Fibroblast of lung (primary cell): ENCODE measurements around the gene HES3. TPM values are rescaled to one million over a fixed set of nuclear protein-coding genes. Genes with fewer than 3 reads are reported as not detected.

Source experiments
- DNase-seq, 2 donors: peaks; one replicate each; pipeline versions ENCODE4 v3.0.0 to v3.0.0-alpha.2; 2010; ENCODE audit warnings: low read depth in 2 of 2
- H2AFZ ChIP-seq: 2 replicates; pipeline ENCODE4 v1.5.1; 2012; ENCODE audit warnings: low read length, control low read depth, inconsistent platforms
- H3K27ac ChIP-seq: 2 replicates; pipeline ENCODE4 v1.5.1; 2011; ENCODE audit warnings: low read length, control low read depth; ENCODE audit not compliant: insufficient read depth
- H3K27me3 ChIP-seq: 2 replicates; pipeline ENCODE4 v1.5.1; 2011; ENCODE audit warnings: mild to moderate bottlenecking, low read length; ENCODE audit not compliant: control insufficient read depth, insufficient read depth
- H3K36me3 ChIP-seq: 2 replicates; pipeline ENCODE4 v1.5.1; 2011; ENCODE audit warnings: low read length; ENCODE audit not compliant: control insufficient read depth, insufficient read depth
- H3K4me1 ChIP-seq: 2 replicates; pipeline ENCODE4 v1.5.1; 2011; ENCODE audit warnings: low read length; ENCODE audit not compliant: control insufficient read depth, insufficient read depth; ENCODE audit errors: extremely low read depth
- H3K4me2 ChIP-seq: 2 replicates; pipeline ENCODE4 v1.5.1; 2011; ENCODE audit warnings: low read length, control low read depth; ENCODE audit not compliant: insufficient read depth; ENCODE audit errors: extremely low read depth
- H3K4me3 ChIP-seq, 4 experiments: fragments of 200-600 bp in 1 of 4; sonication (generic) in 1 of 4; replicated peaks in 1 of 4; 2 replicates each; pipeline ENCODE4 v1.5.1; 2011 to 2016; ENCODE audit warnings: low read length in 4 of 4, low read depth in 3 of 4, mild to moderate bottlenecking in 3 of 4, control low read depth in 2 of 4, inconsistent platforms in 1 of 4, mixed read lengths in 1 of 4; ENCODE audit not compliant: insufficient read depth in 1 of 4; ENCODE audit errors: control extremely low read depth in 1 of 4
- H3K79me2 ChIP-seq: 2 replicates; pipeline ENCODE4 v1.5.1; 2012; ENCODE audit warnings: mild to moderate bottlenecking, low read length, inconsistent platforms; ENCODE audit not compliant: control insufficient read depth, insufficient read depth
- H3K9ac ChIP-seq: 2 replicates; pipeline ENCODE4 v1.5.1; 2011; ENCODE audit warnings: mild to moderate bottlenecking, low read length, control low read depth; ENCODE audit not compliant: insufficient read depth
- H3K9me3 ChIP-seq: 2 replicates; pipeline ENCODE4 v1.5.1; 2012; ENCODE audit warnings: low read depth, low read length; ENCODE audit not compliant: control insufficient read depth, insufficient read depth
- H4K20me1 ChIP-seq: 2 replicates; pipeline ENCODE4 v1.5.1; 2011; ENCODE audit warnings: low read length; ENCODE audit not compliant: control insufficient read depth, insufficient read depth; ENCODE audit errors: extremely low read depth
- EZH2 ChIP-seq: IDR thresholded peaks from 2 replicates; pipeline ENCODE4 v1.5.1; 2012; ENCODE audit warnings: low read length, control low read depth, mild to moderate bottlenecking; ENCODE audit errors: missing control alignments
- polyA plus RNA-seq, 2 donors: library from polyadenylated mRNA; depleted of rRNA in 1 of 2; stranded (reverse) in 1 of 2; unstranded in 1 of 2; fragments of >200 nt; gene quantifications; 2 replicates each; pipeline ENCODE4 v1.2.1, GENCODE V29; 2011 to 2012; ENCODE audit warnings: missing spikeins in 1 of 2
- total RNA-seq: library from RNA; depleted of rRNA; stranded (reverse); fragments of >200 nt; gene quantifications from 2 replicates; pipeline ENCODE4 v1.2.1, GENCODE V29; 2014
- TF ChIP-seq, protein P1 (sequence below), 2 donors: IDR thresholded peaks in 1 of 2; conservative IDR thresholded peaks in 1 of 2; 1 replicate in 1 of 2; 2 replicates in 1 of 2; pipeline ENCODE4 v1.5.1; 2011 to 2012; ENCODE audit warnings: low read length in 2 of 2, control low read depth in 1 of 2, inconsistent platforms in 1 of 2, low read depth in 1 of 2, mild to moderate bottlenecking in 1 of 2

HES3 gene
- total and polyA plus RNA-seq, 2 donors (not counting 1 experiment from before 2014, with no cell fraction given): not detected

DNA sequence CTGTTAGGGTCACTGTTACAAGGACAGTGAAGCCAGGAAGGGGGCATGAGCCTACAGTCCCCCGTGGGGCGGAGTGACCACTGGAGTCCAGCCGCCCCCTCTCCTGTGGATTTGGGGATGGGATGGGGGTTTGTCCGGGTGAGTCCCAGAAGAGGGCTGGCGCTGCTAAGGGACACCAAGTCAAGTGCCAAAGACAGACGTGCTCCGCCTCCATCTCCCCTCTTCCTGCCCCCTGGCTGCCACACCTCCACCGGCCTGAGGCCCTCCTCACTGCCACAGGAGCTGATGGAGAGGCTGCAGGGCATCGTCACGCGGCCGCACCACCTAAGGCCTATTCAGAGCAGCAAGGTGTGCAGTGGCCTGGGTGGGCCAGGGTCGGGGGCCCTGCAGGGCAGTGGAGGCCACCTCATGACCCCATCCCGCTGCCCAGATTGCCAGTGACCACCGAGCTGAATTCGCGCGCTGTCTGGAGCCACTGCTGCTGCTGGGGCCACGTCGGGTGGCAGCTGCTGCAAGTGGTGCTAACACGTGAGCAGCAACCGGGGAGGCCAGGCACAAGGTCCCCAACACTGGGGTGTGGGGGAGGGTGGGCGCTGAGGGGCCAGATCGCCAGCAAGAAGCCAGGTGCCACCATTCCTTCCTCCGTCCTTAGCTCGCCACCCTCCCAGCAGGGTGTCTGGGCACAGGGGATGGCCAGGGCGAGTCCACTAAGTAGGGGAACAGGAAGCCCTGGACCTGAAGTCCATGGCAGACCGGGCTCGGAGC lies 33.2 kb upstream of the HES3 start:
- no peaks in the 10 kb centered on the region for H3K27me3 ChIP-seq
- no peak overlapping the region for H3K4me3 ChIP-seq
- H3K4me2 ChIP-seq: no peak overlapping the region
- H2AFZ ChIP-seq: no peak overlapping the region
- TF ChIP-seq, protein P1, sequence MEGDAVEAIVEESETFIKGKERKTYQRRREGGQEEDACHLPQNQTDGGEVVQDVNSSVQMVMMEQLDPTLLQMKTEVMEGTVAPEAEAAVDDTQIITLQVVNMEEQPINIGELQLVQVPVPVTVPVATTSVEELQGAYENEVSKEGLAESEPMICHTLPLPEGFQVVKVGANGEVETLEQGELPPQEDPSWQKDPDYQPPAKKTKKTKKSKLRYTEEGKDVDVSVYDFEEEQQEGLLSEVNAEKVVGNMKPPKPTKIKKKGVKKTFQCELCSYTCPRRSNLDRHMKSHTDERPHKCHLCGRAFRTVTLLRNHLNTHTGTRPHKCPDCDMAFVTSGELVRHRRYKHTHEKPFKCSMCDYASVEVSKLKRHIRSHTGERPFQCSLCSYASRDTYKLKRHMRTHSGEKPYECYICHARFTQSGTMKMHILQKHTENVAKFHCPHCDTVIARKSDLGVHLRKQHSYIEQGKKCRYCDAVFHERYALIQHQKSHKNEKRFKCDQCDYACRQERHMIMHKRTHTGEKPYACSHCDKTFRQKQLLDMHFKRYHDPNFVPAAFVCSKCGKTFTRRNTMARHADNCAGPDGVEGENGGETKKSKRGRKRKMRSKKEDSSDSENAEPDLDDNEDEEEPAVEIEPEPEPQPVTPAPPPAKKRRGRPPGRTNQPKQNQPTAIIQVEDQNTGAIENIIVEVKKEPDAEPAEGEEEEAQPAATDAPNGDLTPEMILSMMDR (conservative IDR thresholded peaks at IDR 0.05 in 1 of 2, IDR thresholded peaks at IDR 0.05 in 1 of 2; ENCODE audit: low read depth in 1 of 2, low read length in 2 of 2): no peak
- no peak for TF ChIP-seq EZH2
- no peaks in the 10 kb centered on the region for H3K36me3 ChIP-seq
- H3K4me1 ChIP-seq: no peaks in the 10 kb centered on the region
- no peaks in the 10 kb centered on the region for H3K79me2 ChIP-seq
- no peak overlapping the region for H3K9ac ChIP-seq
- no peaks in the 10 kb centered on the region for H4K20me1 ChIP-seq
- no peak overlapping the region for H3K27ac ChIP-seq
- no peaks in the 10 kb centered on the region for H3K9me3 ChIP-seq
- no peak for DNase-seq

DNA sequence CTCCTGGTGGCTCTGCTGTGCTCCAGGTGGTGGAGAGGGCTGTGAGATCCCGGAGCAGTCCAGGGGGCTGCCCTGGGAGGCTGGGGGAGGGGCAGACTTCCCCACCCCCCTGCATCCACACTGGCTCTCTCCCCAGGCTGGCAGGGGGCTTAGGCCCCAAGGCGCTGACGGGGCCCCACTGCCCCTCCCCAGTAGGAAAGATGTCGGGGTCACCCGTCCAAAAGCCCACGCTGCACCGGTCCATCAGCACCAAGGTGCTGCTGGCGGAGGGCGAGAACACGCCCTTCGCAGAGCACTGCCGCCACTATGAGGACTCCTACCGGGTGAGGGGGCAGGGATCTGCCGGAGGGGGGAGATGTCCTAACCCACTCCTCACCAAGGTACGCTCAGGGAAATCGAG lies 32.2 kb upstream of the HES3 start:
- Histone ChIP-seq H3K79me2 (no peaks in the 10 kb centered on the region), H3K4me1 (no peaks in the 10 kb centered on the region), H3K36me3 (no peaks in the 10 kb centered on the region), H3K27ac (no peak overlapping the region), H3K4me2 (no peak overlapping the region), H4K20me1 (no peaks in the 10 kb centered on the region), H2AFZ (no peak overlapping the region), H3K4me3 (no peak overlapping the region), H3K27me3 (no peaks in the 10 kb centered on the region), H3K9me3 (no peaks in the 10 kb centered on the region), H3K9ac (no peak overlapping the region)
- TF ChIP-seq, protein P1 (conservative IDR thresholded peaks at IDR 0.05 in 1 of 2, IDR thresholded peaks at IDR 0.05 in 1 of 2; ENCODE audit: low read depth in 1 of 2, low read length in 2 of 2): no peak
- TF ChIP-seq EZH2: no peak
- DNase-seq: no peak

DNA sequence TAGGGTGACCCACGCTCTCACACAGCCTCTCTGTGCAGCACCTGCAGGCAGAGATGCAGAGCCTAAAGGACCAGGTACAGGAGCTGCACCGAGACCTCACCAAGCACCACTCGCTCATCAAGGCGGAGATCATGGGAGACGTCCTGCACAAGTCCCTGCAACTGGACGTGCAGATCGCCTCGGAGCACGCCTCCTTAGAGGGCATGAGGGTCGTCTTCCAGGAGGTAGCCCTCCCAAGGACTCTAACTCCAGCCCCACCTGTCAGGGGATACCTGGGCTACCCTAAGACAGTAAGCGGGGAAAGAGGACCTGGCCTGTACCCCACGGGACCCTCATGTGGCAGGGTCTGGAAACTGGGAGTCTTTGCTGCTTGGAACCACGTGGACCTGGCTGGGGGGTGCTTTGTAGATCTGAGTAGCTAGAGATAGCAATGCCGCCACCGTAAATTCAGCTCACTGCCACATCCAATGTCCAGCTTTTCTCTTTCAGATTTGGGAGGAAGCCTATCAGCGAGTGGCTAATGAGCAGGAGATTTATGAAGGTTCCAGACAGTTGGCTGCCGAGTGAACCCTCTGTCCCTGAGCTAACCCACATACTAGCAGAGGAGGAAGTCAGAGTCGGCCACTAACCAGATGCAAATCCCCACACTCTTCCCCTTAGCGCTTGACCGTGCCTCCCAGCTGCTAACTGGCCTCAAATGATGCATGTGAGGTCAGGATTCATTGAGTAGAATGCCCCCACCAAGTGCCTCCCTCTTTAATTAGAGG lies 31.6 kb upstream of the HES3 start:
- no peaks in the 10 kb centered on the region for H3K27me3 ChIP-seq
- H4K20me1 ChIP-seq: no peaks in the 10 kb centered on the region
- H3K4me1 ChIP-seq: no peaks in the 10 kb centered on the region
- H3K36me3 ChIP-seq: no peaks in the 10 kb centered on the region
- no peak overlapping the region for H3K4me3 ChIP-seq
- no peaks in the 10 kb centered on the region for H3K79me2 ChIP-seq
- no peak overlapping the region for H3K27ac ChIP-seq
- no peak for DNase-seq
- H2AFZ ChIP-seq: no peak overlapping the region
- no peaks in the 10 kb centered on the region for H3K9me3 ChIP-seq
- no peak overlapping the region for H3K9ac ChIP-seq
- H3K4me2 ChIP-seq: no peak overlapping the region
- no peak for TF ChIP-seq EZH2
- TF ChIP-seq, protein P1 (conservative IDR thresholded peaks at IDR 0.05 in 1 of 2, IDR thresholded peaks at IDR 0.05 in 1 of 2; ENCODE audit: low read depth in 1 of 2, low read length in 2 of 2): no peak
